ENCODE results near the gene FCAMR. TPM values are rescaled to one million over a fixed set of nuclear protein-coding genes. Genes with fewer than 3 reads are reported as not detected.
A peak's percentile ranks its signal among the peaks of the same experiment; 100 is the strongest.

Gene FCAMR
- total RNA-seq, 1 donor from 2014 or later: not detected

DNA sequence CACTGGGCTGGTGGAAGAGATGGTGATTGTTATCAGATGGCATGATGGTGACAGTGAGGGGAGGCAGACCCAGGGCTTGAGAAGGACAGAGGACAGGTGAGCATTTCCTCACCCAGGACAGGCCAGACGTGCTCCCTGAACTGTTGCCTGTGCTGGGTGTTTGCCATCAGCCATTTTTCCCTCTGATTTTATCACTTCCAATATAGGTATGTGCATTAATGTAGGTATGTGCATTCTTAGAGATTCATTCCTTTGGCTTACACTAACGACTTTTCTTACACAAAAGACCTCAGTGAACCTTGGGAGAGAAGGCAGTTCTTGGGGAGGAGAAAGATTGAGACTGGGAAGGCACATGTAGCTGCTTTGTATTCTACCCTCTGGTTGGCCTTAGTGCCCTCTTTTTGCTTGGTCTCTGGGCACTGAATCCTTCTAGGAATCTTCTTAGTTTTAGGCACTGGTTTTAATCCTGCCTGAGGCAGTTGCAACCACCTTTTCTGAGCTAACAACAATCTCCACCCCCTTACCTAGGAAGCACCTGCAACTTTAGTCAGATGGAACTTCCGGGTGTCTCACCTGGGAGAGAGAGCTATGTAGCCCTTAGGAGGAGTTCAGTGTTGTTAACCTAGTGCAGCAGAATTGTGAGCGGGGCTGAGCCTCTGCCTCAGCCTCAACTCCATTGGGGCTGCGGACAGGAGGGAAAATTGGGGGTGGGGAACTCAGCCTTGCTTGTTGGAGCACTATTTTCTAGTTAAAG is 31.4 kb upstream of the FCAMR start:
- ATAC-seq: no peak
- intact Hi-C loops (cut with DNase I): no loop called here
- DNase-seq (ENCODE audit: low spot score): no peak

DNA sequence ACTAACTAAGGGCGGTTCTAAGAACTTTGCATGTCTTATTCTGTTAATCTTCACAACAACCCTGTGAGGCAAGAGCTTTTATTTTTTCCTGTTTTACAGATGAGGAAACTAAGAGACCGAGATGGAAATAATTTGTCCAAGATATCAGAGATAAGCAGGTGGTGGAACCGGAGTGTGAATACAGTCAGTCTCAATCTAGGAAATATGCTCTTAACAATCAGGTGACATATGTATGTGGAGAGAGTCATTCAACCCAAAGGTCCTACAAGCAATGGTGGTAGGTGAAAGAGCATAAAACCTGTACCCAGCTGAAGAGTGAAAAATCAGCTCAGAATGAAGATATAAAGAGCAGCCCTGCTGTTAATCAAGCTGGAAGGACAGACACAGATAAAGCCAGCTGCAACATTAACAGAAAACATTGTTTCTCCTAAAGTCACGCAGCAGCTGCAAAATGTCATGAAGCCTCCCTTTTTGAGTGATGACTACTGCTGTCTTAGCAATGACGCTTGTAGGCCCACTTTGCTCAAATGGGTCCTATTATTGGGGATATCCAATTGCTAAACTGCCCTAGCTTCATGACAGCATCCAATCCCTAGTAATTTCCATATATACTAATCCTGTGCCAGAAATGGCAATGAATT is 30.5 kb upstream of the FCAMR start:
- intact Hi-C loops (cut with DNase I): no loop called here
- ATAC-seq (no peak), DNase-seq (ENCODE audit: low spot score) (no peak)

DNA sequence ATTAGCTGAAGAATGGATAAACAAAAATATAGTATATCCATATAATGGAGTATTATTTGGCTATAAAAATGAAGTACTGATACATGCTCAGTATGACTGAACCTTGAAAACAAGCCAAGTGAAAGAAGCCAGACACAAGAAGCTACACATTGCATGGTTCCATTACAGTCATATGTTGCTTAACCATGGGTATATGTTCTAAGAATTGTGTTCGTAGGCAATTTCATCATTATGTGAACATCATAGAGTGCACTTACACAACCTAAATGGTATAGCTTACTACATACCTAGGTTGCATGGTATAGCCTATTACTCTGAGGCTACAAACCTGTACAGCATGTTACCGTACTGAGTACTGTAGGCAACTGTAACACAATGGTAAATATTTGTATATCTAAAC is 28.6 kb upstream of the FCAMR start:
- ATAC-seq: no peak
- intact Hi-C loops (cut with DNase I): no loop called here
- no peak for DNase-seq (ENCODE audit: low spot score)

DNA sequence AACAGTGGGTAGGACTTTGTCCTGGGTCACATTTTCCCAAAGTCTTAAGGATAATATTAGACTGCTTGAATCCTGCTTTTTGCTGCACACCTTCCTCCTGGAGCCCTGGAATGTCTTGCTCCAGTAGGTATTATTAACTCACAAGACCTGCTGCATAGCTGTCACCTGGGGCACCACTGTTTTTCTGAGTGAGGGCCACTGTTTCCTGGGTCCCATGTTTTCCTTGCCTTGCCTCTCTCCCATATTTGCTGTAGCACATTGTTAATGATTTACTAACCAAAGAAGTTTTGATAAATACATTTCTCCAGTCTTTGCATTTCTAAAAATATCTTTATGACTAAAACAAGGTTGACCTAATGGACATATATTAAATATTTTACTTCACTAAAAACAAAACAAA is 22.5 kb upstream of the FCAMR start:
- intact Hi-C loops (cut with DNase I): no loop called here
- no peak for ATAC-seq
- no peak for DNase-seq (ENCODE audit: low spot score)

DNA sequence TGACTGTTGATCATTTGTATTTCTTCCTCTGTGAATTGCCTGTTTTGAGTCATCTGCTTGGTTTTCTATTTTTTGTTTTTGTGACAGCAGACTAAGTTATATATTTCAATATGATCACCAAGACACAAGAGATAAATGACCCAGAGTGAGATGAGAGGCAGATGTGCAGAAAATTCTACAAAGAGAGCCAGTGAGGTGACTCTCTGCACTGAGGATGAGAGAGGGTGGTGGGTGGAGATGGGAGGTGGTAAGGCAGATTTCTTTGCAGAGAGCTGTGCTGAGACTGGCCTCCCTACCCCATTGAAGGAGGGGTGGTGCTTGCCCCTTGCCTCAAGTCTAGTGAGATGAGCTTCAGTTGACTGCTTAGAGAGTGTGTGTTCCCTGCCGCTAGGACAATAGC is 17.6 kb upstream of the FCAMR start:
- no peak for DNase-seq (ENCODE audit: low spot score)
- intact Hi-C loops (cut with DNase I): no loop called here
- ATAC-seq: no peak

DNA sequence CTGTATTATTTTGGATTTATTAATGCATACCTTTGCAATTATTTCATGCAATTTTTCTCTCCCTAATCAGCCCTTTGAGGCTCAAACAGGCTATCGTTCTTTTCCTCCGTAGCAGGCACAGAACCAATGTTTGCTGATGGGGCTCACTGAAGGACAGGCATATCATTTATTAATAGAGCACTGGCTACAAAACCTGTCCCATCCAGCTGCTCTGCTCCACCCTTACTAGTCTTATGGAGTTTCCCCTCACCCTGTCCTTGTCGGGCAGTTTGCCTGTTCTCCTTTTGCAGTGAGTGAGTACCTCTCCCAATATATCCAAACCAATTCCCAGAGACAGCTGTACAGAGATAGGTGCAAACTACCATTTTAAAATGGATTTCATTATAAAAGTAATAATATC is 16.6 kb upstream of the FCAMR start:
- ATAC-seq: no peak
- intact Hi-C loops (cut with DNase I): no loop called here

DNA sequence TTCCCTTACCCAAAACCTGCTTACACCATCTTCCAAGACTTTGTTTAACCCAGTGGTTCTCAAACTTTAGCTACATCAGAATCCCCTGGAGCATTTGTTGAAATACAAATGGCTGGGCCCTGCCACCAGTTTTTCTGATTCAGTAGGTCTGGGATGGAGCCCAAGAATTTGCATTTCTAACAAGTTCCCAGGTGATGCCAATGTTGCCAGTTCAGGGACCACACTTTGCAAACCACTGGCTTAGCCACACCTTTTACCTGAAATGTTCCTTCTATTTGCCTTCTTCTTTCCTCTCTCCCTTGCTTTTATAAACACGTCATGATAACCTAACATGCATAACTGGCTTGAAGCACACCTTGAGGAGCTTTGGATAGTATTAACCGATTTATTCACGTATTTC is 16.1 kb upstream of the FCAMR start:
- DNase-seq (ENCODE audit: low spot score) (no peak), ATAC-seq (no peak)
- intact Hi-C loops (cut with DNase I): no loop called here

More for the DNA sequence above, 16.6 kb upstream of the FCAMR start:
- no peak for DNase-seq (ENCODE audit: low spot score)

DNA sequence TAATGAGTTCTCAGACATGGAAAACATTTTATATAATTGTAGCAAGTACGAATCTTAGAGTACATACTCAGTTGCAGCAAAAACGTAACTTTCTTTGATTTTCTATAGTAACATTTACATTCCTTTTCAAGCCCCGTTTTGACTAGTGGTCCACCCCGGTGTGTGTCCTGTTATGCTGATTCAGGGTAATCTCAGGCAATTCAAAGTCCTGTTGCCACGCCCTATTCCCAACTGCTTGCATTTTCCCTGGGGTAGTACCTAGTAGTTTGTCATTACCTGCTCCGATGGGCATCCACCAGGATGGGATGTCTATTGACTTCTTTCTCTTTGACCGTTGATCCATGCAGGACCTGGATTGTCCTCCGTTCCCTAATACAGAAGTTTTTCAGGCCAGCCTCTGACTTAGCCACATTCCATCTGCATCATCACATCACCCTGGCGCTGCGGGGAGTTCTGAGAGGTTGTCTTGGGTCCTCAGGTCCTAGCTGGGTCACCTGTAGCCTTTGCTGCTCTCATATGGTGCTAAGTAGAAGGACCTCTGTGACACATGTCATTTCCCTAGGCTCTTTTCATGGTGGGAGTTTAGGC is 15.0 kb upstream of the FCAMR start:
- ATAC-seq (no peak), DNase-seq (ENCODE audit: low spot score) (no peak)
- intact Hi-C loops (cut with DNase I): no loop called here

DNA sequence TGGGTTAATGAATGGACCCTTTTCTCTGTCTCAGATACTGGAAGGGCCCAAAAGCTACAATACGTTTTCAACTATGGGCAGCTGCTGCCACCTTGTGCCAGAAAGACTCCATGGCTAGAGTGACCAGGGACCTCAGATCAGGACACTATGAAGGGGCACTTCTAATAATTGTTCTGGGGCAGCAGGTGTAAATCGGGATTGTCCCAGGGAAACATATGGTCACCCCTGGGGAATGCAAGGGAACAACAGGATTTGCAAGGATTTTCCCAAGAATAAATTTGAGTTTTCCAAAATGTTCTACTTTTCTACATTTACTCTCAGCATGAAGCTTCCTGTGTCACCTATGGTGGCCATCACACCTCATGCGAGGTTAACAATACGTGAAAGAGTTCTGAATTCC is 12.0 kb upstream of the FCAMR start:
- ATAC-seq (peak; percentile 90), DNase-seq (ENCODE audit: low spot score) (peak; percentile 63)
- intact Hi-C loops (cut with DNase I): no loop called here

DNA sequence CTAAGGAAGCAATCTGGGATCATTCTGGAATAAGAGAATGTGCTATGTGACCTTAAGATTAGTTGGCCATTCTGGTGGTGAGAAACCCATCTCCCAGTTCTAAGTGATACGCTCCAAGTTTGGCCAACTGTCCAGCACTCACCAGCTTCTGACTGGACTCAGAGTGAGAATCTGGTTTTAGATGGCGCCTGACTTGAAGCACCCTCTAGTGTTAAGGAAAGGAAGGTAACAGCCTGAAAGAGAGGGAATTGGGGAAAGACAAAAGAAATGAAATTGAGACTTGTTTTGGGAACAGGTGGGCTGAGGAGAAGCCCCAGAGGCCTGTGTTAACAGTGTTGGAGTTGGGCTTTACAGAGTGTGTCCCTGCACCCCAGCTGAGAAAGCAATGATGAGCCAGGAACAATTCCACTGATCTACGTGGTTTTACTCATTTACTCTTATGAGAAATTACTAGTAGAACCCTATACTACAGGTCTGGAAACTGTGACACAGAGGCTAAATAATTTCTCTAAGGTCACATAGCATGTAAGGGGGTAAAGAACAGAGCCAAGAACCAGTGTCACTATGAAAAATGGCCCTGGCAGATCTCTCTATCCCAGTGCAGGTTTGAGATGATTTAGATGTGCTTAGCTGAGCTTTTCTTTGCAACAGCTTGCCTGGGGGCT is 9.3 kb upstream of the FCAMR start:
- intact Hi-C loops (cut with DNase I): no loop called here
- ATAC-seq (no peak), DNase-seq (ENCODE audit: low spot score) (no peak)

DNA sequence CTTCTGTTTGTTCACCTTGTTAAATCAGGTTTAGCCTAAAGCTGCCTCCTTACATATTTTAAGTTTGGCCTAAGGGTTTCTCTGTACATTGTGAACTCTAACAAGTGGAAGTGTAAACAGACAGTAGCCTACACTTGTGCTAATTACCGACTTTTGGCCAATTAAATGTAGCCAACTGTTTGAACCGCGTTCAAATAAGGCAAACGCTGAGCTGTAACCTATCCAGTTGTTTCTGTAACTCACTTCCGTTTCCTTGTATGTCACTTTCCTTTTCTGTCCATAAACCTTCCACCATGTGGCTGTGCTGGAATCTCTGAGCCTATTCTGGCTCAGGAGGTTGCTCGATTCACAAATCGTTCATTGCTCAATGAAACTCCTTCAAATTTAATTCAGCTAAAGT is 8.0 kb upstream of the FCAMR start:
- no peak for DNase-seq (ENCODE audit: low spot score)
- no peak for ATAC-seq

DNA sequence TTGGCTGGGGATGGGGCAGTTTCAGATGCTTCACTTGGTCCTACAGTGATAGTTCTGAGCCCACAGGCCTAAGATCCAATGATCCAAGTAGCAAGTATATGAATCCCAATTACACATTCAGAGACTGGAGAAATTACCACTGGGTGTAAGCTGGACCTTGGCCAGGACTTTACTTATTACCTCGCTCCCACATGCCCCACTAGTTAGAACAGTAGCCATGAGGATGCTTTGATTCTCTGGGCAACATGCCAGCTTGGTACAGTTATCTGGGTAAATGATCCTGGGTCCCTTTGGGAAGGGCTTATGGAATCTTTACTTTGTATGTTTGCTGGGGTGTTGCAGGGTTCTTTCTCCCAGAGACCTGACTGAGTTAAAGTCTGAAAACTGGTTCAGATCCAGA is 5.0 kb upstream of the FCAMR start:
- intact Hi-C loops (cut with DNase I): no loop called here
- ATAC-seq (no peak), DNase-seq (ENCODE audit: low spot score) (no peak)

More for the DNA sequence above, 8.0 kb upstream of the FCAMR start:
- intact Hi-C loops (cut with DNase I): no loop called here

DNA sequence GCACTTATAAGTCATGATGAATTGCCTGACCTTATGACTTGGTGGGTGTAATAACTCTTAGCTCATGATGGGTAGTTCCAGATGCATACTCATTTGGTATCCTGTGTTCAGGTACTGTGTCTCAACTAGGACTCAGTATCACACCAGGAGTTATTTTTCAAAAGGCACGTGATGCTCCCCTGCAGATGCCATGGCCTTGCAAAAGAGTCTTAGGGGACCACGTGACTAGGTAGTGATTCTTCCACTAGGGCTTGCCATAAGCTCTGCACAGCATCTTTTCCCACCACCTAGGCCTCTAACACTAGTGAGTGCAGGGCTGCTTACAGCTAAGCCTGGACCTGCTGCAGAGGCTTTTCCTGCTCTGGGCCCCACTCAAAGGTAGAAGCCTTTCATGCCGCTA is 3.9 kb upstream of the FCAMR start:
- intact Hi-C loops (cut with DNase I): no loop called here
- DNase-seq (ENCODE audit: low spot score): no peak
- no peak for ATAC-seq

DNA sequence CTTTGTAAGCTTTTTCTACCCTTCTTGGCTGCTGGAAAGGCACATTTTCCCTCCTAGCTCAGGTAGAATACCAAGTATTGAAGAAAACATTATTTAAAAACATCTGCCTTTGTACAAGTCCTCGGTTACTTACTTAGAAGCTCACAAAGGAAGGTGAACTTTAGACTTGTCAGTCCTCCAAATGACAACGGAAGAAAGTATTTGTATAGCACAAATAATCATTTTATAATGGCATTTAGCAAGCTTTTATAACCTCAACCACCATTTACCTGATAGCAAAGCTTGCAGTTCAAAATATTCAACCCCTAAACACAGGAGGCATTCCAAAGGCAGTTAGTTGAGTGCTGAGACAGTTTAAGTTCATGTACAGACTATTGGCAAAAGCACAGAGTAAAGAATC is 2.5 kb upstream of the FCAMR start:
- intact Hi-C loops (cut with DNase I): no loop called here
- no peak for ATAC-seq

DNA sequence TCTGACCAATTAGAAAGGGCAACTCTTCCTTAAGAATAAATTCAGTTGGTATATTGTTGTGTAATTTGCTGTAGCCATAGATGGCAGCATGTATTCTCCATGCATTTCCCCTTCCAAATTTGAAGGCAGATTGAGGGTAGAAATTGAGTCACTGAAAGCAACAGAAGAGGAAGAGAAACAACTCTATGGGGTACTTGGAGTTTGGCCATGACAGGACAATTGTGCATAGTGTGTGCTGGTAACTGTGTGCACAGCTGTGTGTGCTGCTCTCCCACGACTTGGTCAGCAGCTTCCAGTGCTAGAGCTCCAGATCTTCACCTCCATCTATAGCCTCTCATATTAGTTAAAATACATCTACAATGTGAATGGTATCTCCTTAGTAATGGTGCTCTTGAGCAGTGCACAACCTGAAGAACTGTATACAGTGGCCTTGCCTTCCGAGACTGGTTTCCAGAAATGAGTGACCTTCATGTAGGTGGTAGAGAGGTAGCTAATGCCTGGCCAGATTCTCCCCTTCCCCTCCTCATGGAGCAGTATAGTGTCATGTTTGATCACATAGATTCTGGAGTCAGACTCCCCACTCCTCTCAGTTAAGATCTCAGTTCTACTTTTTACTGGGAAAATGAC is 882 bp upstream of the FCAMR start:
- intact Hi-C loops (cut with DNase I): no loop called here
- ATAC-seq: peak; percentile 30
- DNase-seq (ENCODE audit: low spot score): no peak

More for the DNA sequence above, 2.5 kb upstream of the FCAMR start:
- no peak for DNase-seq (ENCODE audit: low spot score)

DNA sequence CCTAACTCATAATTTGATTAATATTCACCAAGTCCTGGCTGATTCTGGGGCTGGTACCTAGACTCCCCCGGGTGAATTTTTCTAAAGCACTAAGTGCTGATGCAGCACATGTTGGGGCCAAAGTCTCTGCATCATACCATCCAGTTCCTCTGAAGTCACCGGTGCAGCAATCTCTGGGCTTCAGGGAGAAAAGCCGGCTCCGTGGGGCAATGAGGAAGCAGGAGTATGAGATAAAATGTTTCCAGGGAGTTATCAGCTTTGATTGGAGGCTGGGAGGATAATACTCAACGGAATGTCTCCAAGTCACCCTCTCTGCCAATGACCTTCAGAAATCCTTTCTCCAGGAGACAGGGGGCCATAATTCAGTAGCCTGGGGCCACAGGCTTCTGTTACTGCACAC is 1.2 kb downstream of the FCAMR start:
- no peak for DNase-seq (ENCODE audit: low spot score)
- intact Hi-C loops (cut with DNase I): no loop called here
- peak; percentile 32 for ATAC-seq

DNA sequence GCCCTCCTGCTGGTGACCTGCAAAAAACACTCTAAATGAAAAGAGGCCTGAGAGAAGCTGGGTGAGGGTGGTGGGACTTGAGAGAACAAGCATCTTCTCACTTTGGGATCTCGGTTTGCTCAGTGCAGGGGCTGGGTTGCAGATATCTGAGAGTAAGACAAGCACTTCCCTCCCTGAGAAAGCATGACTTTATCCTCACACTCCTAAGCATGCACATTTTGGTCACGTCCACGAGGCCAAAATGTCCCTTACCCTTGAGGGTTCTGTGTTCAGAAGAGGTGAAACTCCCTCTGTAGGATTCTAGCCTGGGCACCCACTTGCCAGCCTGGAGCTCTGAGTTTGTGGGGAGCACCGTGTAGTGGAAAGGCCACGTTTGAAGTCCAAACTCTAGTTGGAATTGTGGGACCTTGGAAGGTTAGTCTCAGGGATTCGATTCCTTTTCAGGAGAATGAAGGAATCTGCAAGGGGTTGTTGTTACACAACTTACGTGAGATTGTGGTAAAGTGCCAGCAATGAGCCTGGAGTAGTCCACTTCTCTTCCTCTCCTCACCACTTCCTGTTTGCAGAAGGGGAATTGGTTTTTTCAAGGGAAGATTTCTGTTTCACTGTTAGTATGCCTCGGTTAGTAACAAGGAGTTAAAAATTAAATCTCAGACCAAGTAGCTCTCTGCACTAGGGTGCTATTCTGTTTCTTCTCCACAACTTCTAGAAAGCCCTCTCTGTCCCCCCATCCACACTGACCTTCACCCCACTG is 3.0 kb downstream of the FCAMR start:
- DNase-seq (ENCODE audit: low spot score) (no peak), ATAC-seq (peak; percentile 60)
- intact Hi-C loops (cut with DNase I): no loop called here

DNA sequence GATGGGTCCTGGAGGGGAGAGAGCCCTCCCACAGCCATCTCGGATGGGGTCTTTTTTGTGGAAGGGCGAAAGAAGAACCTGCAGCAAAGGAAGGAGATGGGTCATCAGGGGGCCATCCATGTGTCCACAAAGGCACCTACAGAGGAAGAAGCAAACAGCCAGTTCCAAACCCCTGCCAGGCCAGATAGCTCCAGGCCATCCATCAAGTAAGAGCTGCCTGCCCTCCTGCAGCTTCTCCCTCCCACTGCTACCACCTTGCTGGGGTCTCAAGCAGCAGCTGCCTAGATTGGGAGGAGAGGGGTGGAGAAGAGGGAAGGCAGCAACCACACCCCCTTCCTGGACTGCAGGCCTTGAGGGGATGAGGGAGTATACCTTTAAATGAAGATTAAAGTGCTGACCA is 4.5 kb downstream of the FCAMR start:
- intact Hi-C loops (cut with DNase I): no loop called here
- no peak for ATAC-seq
- DNase-seq (ENCODE audit: low spot score): no peak

DNA sequence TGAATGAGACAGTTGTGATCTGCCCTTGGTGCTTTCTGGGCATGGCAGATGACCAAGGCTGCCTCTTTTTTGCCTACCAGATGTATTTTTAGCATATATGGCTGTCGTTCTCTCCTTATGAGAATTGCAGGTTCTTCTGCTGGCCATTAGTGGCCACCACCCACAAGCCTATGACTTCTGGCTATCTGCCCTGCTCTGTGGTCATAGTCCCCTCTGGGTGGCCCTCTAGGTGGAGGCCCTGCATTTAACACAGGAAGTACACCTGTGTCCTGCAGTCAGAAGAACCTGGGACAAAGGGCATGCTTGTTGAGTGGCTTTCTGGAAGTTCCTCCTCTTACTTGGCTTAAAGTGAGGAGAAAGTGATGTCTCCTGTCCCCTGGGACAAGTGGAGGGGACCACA is 6.5 kb downstream of the FCAMR start:
- DNase-seq (ENCODE audit: low spot score): no peak
- intact Hi-C loops (cut with DNase I): loop anchor here (5.0 kb wide), 1 partner anchor 1914 kb away; no protein-coding TSS in a partner anchor
- no peak for ATAC-seq

All from sciatic nerve (tissue), 2 donors.